SIG-M5 treated with dmso at 0.1 percent for 504 hours (cell line): ENCODE measurements around the gene RABGGTA.

Source experiments
- DNase-seq: peaks from one replicate; lab custom pipeline; 2025; ENCODE audit not compliant: unreplicated experiment; lab: John Stamatoyannopoulos, UW

RABGGTA gene

GRCh38 chr14:24304019-24304387 lies 32.6 kb upstream of the RABGGTA start:
- DNase-seq: no peak

GRCh38 chr14:24300326-24300980 lies 29.1 kb upstream of the RABGGTA start:
- no peak for DNase-seq

GRCh38 chr14:24299255-24300191 lies 28.1 kb upstream of the RABGGTA start, which contains the start of the genes DHRS1 and NOP9:
TSS of gene DHRS1 (minus strand) at chr14:24299780. CDS start at chr14:24299106, 674 bp downstream.
TSS of gene NOP9 (plus strand) at chr14:24299850. CDS start at chr14:24299955, 105 bp downstream.
- peak; percentile 87 for DNase-seq

GRCh38 chr14:24298892-24299254 lies 27.5 kb upstream of the RABGGTA start:
- peak; percentile 26 for DNase-seq

- DNase-seq: peak; percentile 37
Observed at GRCh38 chr14:24297190-24297964, 26.0 kb upstream of the RABGGTA start.

- DNase-seq: peak; percentile 75
Observed at GRCh38 chr14:24296341-24297157, 25.2 kb upstream of the RABGGTA start.

- no peak for DNase-seq
Observed at GRCh38 chr14:24293525-24293924, 22.1 kb upstream of the RABGGTA start.

- DNase-seq: no peak
Observed at GRCh38 chr14:24292118-24292807, 20.9 kb upstream of the RABGGTA start.

GRCh38 chr14:24291446-24292117 lies 20.2 kb upstream of the RABGGTA start:
- no peak for DNase-seq

- no peak for DNase-seq
Observed at GRCh38 chr14:24290746-24291145, 19.3 kb upstream of the RABGGTA start.

GRCh38 chr14:24289649-24290280 lies 18.4 kb upstream of the RABGGTA start:
- DNase-seq: no peak

- DNase-seq: no peak
Observed at GRCh38 chr14:24286996-24287395, 15.6 kb upstream of the RABGGTA start.

- no peak for DNase-seq
Observed at GRCh38 chr14:24285351-24285750, 14.0 kb upstream of the RABGGTA start.

- no peak for DNase-seq
Observed at GRCh38 chr14:24284501-24285035, 13.2 kb upstream of the RABGGTA start.

GRCh38 chr14:24283796-24284460 lies 12.5 kb upstream of the RABGGTA start:
- DNase-seq: no peak

- DNase-seq: no peak
Observed at GRCh38 chr14:24282736-24283135, 11.3 kb upstream of the RABGGTA start.

- DNase-seq: no peak
Observed at GRCh38 chr14:24281636-24282035, 10.2 kb upstream of the RABGGTA start.

GRCh38 chr14:24280797-24281460 lies 9.5 kb upstream of the RABGGTA start:
- no peak for DNase-seq
